ENCODE results near the gene THRB. TPM values are rescaled to one million over a fixed set of nuclear protein-coding genes. Genes with fewer than 3 reads are reported as not detected.

THRB gene
- total RNA-seq, 2 donors from 2014 or later = 6.7 to 6.9 TPM

DNA sequence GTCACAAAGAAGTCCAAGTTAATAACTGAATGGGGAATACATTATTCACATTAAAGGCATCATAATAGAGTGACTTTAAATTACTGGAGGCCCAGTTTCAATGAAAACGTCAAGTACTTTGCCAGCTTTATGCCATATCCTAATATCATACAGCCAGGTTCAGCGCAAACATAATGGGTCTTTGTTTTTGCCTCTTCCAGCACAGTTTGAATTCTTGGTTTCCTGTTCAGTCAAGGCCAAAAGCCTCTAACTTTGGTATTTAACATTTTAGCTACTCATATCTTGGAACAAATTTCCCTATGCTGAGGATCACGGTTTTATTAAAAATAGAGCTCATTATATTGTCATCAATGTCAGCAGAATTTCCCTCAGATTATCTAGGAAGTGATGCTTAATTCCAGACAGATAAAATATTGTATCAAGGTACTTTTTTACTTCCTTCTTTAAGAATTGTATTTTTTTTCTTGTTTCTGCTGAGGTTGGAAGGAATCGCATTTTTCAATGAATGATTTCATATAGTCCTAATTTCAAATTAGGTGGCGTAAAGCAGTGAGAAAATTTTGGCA is 269.2 kb downstream of the THRB start:
- no peaks in the 10 kb centered on the region for H3K27me3 ChIP-seq
- peak; percentile 42 for ATAC-seq

DNA sequence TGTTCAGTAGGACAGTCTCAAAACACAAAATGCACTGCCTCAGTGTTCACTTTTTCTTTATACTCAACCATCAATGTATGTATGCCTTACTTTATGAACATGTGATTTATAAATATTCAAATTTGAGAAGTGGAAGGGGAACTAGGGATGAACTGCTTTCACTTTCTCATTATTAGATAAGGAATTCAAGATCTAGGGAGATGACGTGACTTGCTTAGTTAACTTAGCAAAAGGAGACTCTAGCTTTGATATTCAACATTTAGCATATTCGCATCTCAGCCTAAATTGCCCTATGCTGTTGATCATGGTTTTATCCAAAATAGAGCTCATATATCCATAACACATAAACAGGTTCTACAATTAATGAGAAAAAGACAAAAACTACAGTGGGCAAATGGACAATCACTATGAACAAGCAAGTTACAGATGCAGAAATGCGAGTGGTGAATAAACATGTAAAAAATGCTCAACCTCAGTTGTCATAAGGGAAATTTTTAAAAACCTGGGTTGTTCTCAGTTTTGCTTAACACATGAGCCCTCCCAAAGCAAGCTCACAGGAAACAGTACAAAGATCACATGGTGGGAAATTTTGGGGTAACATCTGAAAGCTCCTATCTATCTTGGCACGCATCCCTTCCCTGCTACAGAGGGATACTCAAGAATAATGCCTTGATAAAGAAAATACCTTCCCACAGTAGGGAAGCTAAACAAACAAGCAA is 269.8 kb downstream of the THRB start:
- DNase-seq (no peak), ATAC-seq (no peak)
- H3K4me3 ChIP-seq = no peak overlapping the region
- H3K27me3 ChIP-seq = no peaks in the 10 kb centered on the region
- 64 to 66% methylated on average over 4 of the region's 4 CpGs for WGBS, 2 donors
- peak overlapping the region in 3 of 4 donors; percentile 9 to 13 (median 11) for H3K27ac ChIP-seq
- TF ChIP-seq, protein P1, sequence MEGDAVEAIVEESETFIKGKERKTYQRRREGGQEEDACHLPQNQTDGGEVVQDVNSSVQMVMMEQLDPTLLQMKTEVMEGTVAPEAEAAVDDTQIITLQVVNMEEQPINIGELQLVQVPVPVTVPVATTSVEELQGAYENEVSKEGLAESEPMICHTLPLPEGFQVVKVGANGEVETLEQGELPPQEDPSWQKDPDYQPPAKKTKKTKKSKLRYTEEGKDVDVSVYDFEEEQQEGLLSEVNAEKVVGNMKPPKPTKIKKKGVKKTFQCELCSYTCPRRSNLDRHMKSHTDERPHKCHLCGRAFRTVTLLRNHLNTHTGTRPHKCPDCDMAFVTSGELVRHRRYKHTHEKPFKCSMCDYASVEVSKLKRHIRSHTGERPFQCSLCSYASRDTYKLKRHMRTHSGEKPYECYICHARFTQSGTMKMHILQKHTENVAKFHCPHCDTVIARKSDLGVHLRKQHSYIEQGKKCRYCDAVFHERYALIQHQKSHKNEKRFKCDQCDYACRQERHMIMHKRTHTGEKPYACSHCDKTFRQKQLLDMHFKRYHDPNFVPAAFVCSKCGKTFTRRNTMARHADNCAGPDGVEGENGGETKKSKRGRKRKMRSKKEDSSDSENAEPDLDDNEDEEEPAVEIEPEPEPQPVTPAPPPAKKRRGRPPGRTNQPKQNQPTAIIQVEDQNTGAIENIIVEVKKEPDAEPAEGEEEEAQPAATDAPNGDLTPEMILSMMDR (IDR thresholded peaks at IDR 0.05) = no peak
- TF ChIP-seq POLR2A (IDR thresholded peaks at IDR 0.05) = no peak
- intact Hi-C loops (cut with DNase I) = no loop called here
- no peaks in the 10 kb centered on the region for H3K36me3 ChIP-seq (replicated peaks in 1 of 2; ENCODE audit: insufficient read depth in 1 of 2, low read depth in 2 of 2)
- H3K9me3 ChIP-seq = peaks cover 0 to 4% (median 0%) of the 10 kb centered on the region in 3 donors
- no peaks in the 10 kb centered on the region for H3K4me1 ChIP-seq

More for the DNA sequence above, 269.2 kb downstream of the THRB start:
- H3K4me1 ChIP-seq = no peaks in the 10 kb centered on the region
- no peaks in the 10 kb centered on the region for H3K36me3 ChIP-seq (replicated peaks in 1 of 2; ENCODE audit: insufficient read depth in 1 of 2, low read depth in 2 of 2)
- H3K27ac ChIP-seq = peak overlapping the region in 2 of 4 donors; percentile 9 to 13
- H3K9me3 ChIP-seq = peaks cover 0 to 4% (median 0%) of the 10 kb centered on the region in 3 donors
- 38 to 64% methylated on average over 5 of the region's 5 CpGs for WGBS, 2 donors
- DNase-seq = no peak
- TF ChIP-seq, protein P1 (IDR thresholded peaks at IDR 0.05) = no peak
- no peak for TF ChIP-seq POLR2A (IDR thresholded peaks at IDR 0.05)
- intact Hi-C loops (cut with DNase I) = no loop called here
- H3K4me3 ChIP-seq = no peak overlapping the region

DNA sequence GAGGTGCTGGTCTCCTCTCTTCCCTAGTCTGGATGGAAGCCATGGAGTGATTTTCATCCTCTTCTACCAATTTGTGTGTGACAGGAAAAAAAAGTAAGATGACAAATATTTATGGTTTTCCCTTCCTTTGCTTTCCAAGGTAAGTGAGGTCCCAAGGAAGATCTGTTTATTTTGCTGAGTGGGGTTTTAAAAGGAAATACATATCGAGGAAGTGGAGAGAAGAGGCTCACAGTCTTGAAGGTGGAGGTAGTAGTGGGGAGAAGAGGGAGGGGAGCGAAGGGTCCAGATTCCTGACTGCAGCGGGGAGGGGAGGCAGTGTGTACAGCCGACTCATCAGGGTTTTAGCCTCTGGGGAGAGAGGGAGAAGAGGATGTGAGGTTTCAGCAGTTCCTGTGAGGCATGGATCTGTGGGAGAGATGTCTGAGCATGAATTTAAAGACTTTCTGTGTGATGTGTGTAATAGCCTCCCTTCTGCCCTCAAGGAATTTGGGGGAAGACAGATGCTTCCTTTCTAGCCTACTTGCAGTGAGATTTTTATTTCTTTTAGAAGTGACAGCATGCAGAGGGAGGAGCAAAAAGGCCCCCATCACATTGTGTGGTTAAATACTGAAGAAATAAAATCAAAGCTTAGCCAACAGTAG is 272.4 kb downstream of the THRB start:
- 74 to 85% methylated on average over 4 of the region's 4 CpGs for WGBS, 2 donors
- Histone ChIP-seq H3K9me3 (peaks cover 0 to 4% (median 0%) of the 10 kb centered on the region in 3 donors), H3K4me1 (no peaks in the 10 kb centered on the region), H3K27me3 (no peaks in the 10 kb centered on the region), H3K27ac (no peak overlapping the region), H3K36me3 (replicated peaks in 1 of 2; ENCODE audit: insufficient read depth in 1 of 2, low read depth in 2 of 2) (no peaks in the 10 kb centered on the region), H3K4me3 (no peak overlapping the region)
- no peak for TF ChIP-seq POLR2A (IDR thresholded peaks at IDR 0.05)
- TF ChIP-seq, protein P1 (IDR thresholded peaks at IDR 0.05) = no peak
- intact Hi-C loops (cut with DNase I) = no loop called here
- ATAC-seq (no peak), DNase-seq (no peak)

DNA sequence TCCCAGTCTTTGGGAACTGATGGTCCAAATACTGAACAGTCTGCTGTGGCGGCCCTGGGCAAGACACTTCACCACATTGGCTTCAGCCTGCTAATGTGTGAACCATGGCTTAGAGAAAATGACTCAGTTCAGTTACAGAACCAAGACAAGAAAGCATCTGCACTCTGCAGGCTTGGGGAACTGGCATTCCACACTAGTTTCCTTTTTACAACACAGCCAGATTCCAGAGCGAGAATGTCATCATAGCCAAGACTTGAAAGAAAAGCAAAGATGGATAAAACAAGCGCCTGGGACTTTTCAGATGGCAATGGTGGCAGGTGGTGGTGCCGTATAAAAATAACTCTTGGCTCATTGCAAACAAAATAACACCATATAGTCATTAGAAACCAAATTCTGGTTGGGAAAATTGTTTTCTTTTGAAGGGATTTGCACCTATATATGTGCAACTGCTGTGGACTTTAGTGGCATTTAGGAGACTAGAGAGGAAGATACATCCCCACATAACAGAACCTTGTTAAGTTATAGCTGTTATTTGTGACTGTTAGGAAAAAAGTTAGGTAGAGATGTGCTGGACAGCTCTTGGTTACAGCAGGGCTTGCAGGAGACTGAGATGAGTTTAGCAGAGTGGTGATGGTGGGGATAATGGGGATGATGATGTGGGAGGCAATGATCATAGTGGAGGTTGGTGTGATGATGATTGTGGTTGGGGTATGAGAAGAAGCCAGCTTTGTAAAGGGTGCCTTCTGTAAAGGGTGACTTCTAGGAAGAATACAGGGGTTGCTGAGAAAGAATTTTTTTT is 273.6 kb downstream of the THRB start:
- Histone ChIP-seq H3K4me1 (no peaks in the 10 kb centered on the region), H3K4me3 (no peak overlapping the region), H3K36me3 (replicated peaks in 1 of 2; ENCODE audit: insufficient read depth in 1 of 2, low read depth in 2 of 2) (no peaks in the 10 kb centered on the region), H3K27me3 (no peaks in the 10 kb centered on the region), H3K9me3 (peaks cover 0 to 4% (median 0%) of the 10 kb centered on the region in 3 donors), H3K27ac (no peak overlapping the region)
- peak in 3 of 4 donors; percentile 9 to 19 (median 17) for DNase-seq
- TF ChIP-seq, protein P1 (IDR thresholded peaks at IDR 0.05) = no peak
- TF ChIP-seq POLR2A (IDR thresholded peaks at IDR 0.05) = no peak
- peak; percentile 50 for ATAC-seq
- intact Hi-C loops (cut with DNase I) = no loop called here
- 75 to 77% methylated on average over 4 of the region's 4 CpGs for WGBS, 2 donors
